GM19043 (cell line): ENCODE results near the gene MTHFSD.

Experiments
- ATAC-seq: cut with Tn5 transposase; IDR thresholded peaks from one replicate; pipeline ENCODE4 v1.9.1; 2021; ENCODE audit warnings: low read depth; ENCODE audit not compliant: unreplicated experiment

The MTHFSD gene

GRCh38 chr16:86531641-86532525 lies 23.2 kb downstream of the MTHFSD start:
- no peak for ATAC-seq

DNA sequence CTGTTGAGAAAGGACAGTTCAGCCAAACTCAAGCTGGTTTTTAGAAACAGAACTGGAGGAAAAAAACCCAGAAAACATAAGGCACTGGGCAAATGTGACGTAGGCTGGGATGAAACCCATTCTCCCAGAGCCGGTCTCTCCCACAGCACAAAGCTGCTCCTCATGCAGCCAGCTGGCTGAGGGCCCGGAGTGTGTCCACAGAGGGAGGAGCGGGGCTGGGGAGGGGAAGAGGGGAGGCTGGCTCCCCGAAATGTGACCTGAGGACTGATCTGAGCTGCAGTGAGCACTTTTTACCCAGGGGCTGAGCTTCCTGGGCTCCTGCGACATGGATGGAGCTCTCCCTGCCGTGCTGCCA lies 23.9 kb downstream of the MTHFSD start:
- ATAC-seq = no peak

GRCh38 chr16:86530251-86531190 lies 24.5 kb downstream of the MTHFSD start:
- ATAC-seq = no peak

DNA sequence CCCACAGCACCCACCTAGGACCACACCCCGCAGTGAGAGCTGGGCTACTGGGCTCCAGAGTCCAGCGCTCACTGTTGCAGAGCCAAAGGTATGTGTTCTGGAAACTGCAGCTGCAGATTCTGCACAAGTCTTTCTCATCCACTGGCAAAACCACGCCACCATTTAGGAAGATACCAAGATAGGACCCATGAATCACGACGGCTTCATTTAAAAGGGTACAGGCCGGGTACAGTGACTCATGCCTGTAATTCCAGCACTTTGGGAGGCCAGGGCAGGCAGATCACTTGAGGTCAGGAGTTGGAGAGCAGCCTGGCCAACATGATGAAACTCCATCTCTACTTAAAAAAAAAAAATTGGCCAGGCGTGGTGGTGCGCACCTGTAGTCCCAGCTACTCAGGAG lies 25.9 kb downstream of the MTHFSD start:
- ATAC-seq = no peak

- ATAC-seq = no peak
Observed at GRCh38 chr16:86528061-86528929, 26.7 kb downstream of the MTHFSD start.

DNA sequence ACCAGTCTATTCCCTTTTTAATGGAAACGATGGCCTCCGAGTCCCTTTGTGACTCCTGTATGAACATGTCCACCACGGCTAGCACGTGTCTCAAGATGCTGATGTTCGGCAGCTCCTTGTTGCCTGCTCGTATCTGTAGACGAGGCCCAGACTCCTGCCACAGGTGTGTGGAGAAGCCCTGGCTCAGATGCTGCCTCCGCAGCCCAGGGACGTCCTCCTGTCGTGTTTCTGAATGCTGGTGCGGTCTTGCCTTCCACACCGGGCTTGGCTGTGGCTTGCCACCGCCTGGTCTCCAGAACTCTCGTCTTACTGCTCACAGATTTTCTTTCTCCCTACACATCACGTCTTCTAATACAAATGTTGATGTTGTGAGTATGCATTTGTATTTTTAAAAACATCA lies 27.7 kb downstream of the MTHFSD start:
- no peak for ATAC-seq

DNA sequence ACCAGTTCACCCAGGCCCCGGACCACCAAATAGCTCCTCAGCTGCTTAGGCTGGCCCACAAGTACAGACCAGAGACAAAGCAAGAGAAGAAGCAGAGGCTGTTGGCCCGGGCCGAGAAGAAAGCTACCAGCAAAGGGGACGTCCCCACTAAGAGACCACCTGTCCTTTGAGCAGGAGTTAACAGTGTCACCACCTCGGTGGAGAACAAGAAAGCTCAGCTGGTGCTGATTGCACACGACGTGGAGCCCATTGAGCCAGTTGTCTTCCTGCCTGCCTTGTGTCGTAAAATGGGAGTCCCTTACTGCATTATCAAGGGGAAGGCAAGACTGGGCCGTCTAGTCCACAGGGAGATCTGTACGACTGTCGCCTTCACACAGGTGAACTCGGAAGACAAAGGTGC lies 29.3 kb downstream of the MTHFSD start:
- no peak for ATAC-seq

DNA sequence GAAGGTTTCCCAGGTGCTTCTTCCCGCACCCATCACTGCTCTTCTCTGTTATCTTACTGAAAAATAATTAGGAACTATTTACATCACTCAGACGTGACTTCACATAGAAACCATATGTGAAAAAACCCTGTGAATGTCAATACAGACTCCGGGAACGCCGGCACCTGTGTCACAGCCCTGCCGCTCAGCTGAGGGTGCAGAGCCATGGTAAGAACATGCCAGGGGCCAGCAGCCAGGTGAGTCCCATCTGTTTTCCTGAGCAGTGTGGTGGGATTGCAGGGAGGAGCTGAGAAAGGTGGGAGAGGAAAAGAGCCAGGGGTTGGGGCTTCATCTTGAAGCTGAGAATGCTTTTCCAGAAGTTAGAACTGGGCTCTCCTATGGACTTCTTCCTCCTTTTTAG lies 31.0 kb downstream of the MTHFSD start:
- ATAC-seq = no peak

GRCh38 chr16:86523166-86523740 lies 31.8 kb downstream of the MTHFSD start:
- no peak for ATAC-seq

GRCh38 chr16:86522634-86523033 lies 32.4 kb downstream of the MTHFSD start:
- no peak for ATAC-seq

DNA sequence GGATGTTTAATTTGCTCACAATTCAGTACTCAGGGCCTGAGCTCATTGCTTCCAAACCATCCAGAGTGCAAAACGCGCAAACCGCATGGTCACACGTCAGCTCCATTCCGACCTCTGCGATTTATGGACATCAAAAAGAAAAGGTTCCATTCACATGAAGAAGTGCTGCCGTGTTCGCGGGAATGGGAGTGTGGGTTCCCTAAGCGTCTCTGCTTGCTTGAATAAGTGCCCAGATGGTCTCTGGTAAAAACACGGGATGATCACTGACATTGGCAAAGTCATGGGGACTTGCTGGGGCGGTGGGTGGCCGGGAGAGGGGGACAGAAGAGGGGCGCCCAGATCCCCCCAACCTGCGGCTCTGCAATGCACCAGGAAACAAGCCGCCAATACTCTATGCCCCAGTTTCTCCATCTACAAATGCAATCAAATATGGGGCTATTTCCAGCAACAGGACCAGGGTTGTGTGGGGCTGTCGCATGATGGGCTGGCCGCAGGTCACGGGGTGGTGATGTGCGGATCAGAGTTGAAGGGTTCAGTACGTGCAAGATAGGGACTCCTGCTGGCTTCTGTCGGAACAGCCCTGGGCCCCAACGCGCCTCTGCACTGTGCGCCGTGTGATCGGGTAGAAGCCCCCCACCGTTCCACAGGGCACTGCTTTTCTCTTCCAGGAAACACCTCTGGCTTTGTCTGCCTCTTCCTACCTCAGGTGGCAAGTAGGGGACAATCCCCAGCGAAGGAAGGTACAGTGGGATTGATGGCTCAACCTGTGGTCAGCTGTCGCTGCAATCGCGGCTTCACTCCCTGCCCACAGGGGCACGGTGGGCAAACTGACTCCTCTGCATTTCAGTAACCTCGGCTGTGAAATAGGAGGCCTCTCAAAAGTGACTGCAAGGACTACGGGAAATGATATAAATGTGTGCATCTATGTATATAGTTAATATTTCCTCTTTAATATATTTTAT lies 33.5 kb downstream of the MTHFSD start:
- ATAC-seq = no peak

GRCh38 chr16:86520317-86521210 lies 34.5 kb downstream of the MTHFSD start:
- ATAC-seq = no peak

DNA sequence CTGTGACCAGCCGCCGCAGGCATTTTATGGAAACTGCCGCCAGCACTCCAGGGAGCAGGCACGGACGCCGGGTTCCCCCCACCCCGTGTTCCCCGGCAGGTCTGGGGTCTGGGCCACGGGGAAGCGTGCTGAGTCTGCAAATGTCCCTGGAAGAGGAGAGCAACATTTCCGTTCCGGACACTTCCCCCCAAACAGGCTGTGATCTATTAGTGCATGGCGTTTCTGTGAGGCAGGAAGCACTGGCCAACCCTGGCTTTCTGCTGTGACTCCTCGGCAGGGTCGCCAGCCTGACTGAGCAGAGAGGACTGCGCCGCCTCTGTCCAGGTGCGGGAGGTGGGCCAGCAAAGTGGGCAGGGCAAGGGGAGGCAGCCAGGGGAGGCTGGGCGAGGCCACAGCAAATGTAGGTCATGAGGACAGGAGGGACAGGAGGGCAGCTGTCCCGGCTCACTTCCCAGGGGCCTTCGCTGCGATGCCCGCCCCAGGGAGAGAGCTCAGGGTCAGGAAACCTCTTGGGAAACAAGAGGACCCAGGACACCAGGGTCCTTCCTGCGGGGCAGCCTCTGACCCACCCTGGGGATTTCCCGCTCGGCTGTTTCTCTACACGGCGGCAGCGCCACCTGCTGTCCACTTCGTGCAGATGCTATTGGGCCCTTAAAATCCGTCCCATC lies 35.3 kb downstream of the MTHFSD start:
- ATAC-seq = no peak

DNA sequence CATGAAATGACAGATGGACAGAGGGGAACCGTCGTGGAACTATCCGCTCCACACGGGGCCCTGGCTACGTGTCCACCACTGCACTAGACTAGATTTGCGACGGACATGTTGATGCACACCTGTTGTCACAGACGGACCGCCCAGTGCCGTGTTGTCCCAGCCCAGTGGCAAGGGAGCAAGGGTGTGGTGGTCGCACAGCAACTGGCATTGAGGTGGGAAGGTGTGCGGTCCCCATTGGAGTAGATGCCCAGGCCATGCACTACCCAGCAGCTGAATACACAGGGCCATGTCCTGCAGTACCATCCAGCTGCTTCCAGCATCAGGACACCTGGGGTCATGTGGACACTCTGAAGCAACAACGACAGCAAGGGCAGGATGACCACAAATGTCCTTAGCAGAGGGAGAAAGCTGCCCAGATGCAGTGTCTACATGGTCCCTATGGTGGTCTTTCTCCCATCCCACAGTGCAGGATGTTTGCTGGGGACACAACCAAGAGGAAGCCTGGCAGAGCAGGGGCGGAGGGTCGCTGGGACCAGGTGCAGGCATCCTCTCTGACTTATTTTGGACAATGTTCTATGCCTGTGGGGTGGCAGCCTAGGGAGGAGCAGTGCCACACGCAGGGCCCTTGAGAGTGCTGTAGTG lies 35.9 kb downstream of the MTHFSD start:
- ATAC-seq = no peak

DNA sequence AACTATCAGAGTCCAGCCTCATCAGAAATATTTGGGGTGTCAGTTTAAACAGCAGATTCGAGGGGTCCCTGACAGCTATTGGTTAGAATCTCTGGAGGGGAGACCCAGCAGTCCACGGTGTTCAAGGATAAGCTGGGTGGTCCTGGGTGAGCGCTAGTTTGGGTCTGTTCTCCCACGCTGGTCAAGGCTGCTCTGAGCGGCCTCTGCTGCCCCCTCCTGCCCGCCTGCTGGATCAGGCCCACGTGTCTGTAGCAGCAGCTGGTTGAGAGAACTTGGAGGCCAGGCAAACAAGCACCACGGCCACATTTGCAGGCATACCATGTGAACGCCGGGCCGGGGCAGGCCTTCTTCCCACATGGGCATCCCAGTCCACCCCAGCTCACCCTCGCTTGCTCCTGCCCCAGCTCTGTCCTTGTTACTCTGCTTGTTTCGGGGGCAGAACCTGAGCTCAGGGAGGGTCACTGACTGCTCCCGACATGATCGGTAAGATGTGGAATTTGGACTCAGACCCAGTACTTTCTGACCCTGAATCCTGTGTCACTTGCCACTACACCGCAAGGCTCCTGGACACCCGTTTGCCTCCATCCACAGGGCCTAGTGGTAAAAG lies 37.3 kb downstream of the MTHFSD start:
- no peak for ATAC-seq

GRCh38 chr16:86517033-86517432 lies 38.0 kb downstream of the MTHFSD start:
- ATAC-seq = no peak

DNA sequence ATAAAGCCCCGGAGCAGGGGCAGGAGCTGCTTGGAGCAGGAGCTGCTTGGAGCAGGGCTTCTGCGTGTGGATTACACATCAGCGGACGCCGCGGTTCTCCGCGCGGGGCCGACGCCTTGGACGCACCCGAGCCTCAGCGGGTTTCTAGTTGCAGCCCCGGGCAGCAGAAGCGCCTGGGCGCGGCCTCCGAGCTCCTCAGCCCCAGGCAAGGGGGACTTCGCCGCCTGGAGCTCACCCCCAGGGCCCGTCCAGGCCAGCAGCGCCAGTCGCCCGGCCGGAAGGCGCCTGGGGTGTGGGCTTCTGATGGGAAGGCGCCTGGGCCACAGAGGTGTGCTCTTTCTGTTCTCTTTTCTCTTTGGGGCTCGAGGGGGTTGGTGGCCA lies 38.4 kb downstream of the MTHFSD start:
- no peak for ATAC-seq
